HepG2 (cell line): ENCODE results near the gene FBXO8. TPM values are rescaled to one million over a fixed set of nuclear protein-coding genes. Genes with fewer than 3 reads are reported as not detected.

Source experiments
- ARID2 ChIP-seq: sonication (generic); formaldehyde crosslinking; IDR thresholded peaks from 2 replicates; pipeline ENCODE4 v1.8.1; 2022; ENCODE audit warnings: mild to moderate bottlenecking, missing genetic modification reagents, borderline replicate concordance
- ARID3A ChIP-seq: IDR thresholded peaks from 2 replicates; pipeline ENCODE4 v1.6.1; 2012; ENCODE audit warnings: low read depth, low read length, improper control_type of control experiment
- ARID4A ChIP-seq: sonication (generic); formaldehyde crosslinking; IDR thresholded peaks from 2 replicates; pipeline ENCODE4 v1.5.0; 2020; ENCODE audit warnings: mild to moderate bottlenecking, missing genetic modification reagents, borderline replicate concordance
- CCAR2 ChIP-seq: fragments of 200-400 bp; formaldehyde crosslinking; optimal IDR thresholded peaks from 2 replicates; pipeline ENCODE3; 2018; ENCODE audit warnings: low read depth, mild to moderate bottlenecking, low read length, moderate library complexity
- HCFC1 ChIP-seq: fragments of 150-350 bp; IDR thresholded peaks from 2 replicates; pipeline ENCODE4 v1.6.1; 2014; ENCODE audit warnings: low read depth, low read length
- NFAT5 ChIP-seq: sonication (generic); formaldehyde crosslinking; IDR thresholded peaks from 2 replicates; pipeline ENCODE4 v1.4.0; 2020; ENCODE audit warnings: missing genetic modification reagents
- STAT6 ChIP-seq: sonication (generic); formaldehyde crosslinking; IDR thresholded peaks from 2 replicates; pipeline ENCODE4 v1.4.0; 2020; ENCODE audit warnings: missing genetic modification reagents, mild to moderate bottlenecking, borderline replicate concordance
- ZFP90 ChIP-seq: sonication (generic); formaldehyde crosslinking; IDR thresholded peaks from 2 replicates; pipeline ENCODE4 v1.8.0; 2022; ENCODE audit warnings: missing genetic modification reagents, mild to moderate bottlenecking, inconsistent platforms, borderline replicate concordance
- ZMYM4 ChIP-seq: sonication (generic); formaldehyde crosslinking; IDR thresholded peaks from 2 replicates; pipeline ENCODE4 v1.8.1; 2023; ENCODE audit warnings: mild to moderate bottlenecking, missing genetic modification reagents
- ZNF235 ChIP-seq: sonication (generic); formaldehyde crosslinking; IDR thresholded peaks from 2 replicates; pipeline ENCODE4 v1.8.1; 2023; ENCODE audit warnings: mild to moderate bottlenecking, missing genetic modification reagents, borderline replicate concordance
- ZNF256 ChIP-seq: sonication (generic); formaldehyde crosslinking; conservative IDR thresholded peaks from 2 replicates; pipeline ENCODE4 v1.4.0; 2020; ENCODE audit warnings: missing genetic modification reagents
- ZNF350 ChIP-seq: sonication (generic); formaldehyde crosslinking; IDR thresholded peaks from 2 replicates; pipeline ENCODE4 v1.4.0; 2020; ENCODE audit warnings: mild to moderate bottlenecking, low read depth, missing genetic modification reagents, borderline replicate concordance
- polyA plus RNA-seq, 8 experiments: library from polyadenylated mRNA; depleted of rRNA in 3 of 8; stranded (reverse) in 7 of 8; unstranded in 1 of 8; fragments of >200 nt; fragmentation: Illumina TruSeq in 4 of 8; extraction: Trizol in 4 of 8; gene quantifications; 2 replicates each; pipeline versions ENCODE4 v1.2.1 to v1.2.3, GENCODE V29; 2011 to 2016; ENCODE audit warnings: low read depth in 4 of 8, missing spikeins in 1 of 8, mixed read lengths in 1 of 8; ENCODE audit not compliant: insufficient read depth in 1 of 8
- total RNA-seq, 5 experiments: library from RNA; depleted of rRNA; stranded (reverse); fragments of >200 nt; fragmentation: Illumina TruSeq; extraction: Trizol; gene quantifications; 2 replicates each; pipeline ENCODE4 v1.2.3, GENCODE V29; 2016; ENCODE audit warnings: low read depth in 1 of 5

The FBXO8 gene
- total and polyA plus RNA-seq, 2 of the 13 experiments (the other 11 are each of a cell fraction or from before 2014, with no cell fraction given): 11.7 to 15.2 TPM

GRCh38 chr4:174283507-174284471 lies at the start of gene FBXO8, which contains the start of gene CEP44 (continued):
- TF ChIP-seq NFAT5 (CRISPR knock-in tag) (peak; percentile 68; the same call in 1 of the 2 replicates), ZNF350 (CRISPR knock-in tag) (peak; percentile 83; the same call in 1 of the 2 replicates), ZMYM4 (peak; percentile 87), ARID3A (peak; percentile 42; the same call in 1 of the 2 replicates), ARID4A (CRISPR knock-in tag) (peak; percentile 96), HCFC1 (peak; percentile 54; the same call in 1 of the 2 replicates), ZNF235 (CRISPR knock-in tag) (peak; percentile 28; the same call in 1 of the 2 replicates), STAT6 (CRISPR knock-in tag) (0 out of 2 replicates have a peak, but pooled peaks have one; percentile 59), ZNF256 (CRISPR knock-in tag) (0 out of 2 replicates have a peak, but pooled peaks have one; percentile 41), ZFP90 (CRISPR knock-in tag) (peak; percentile 76), ARID2 (CRISPR knock-in tag) (no peak), CCAR2 (no peak)
